H1 (cell line): ENCODE data around the gene MDFI. TPM values are rescaled to one million over a fixed set of nuclear protein-coding genes. Genes with fewer than 3 reads are reported as not detected.

ENCODE experiments used
- JUND ChIP-seq: IDR thresholded peaks from 2 replicates; pipeline ENCODE4 v1.6.1; 2011; ENCODE audit warnings: mild to moderate bottlenecking, improper control_type of control experiment, low read length
- TCF12 ChIP-seq: IDR thresholded peaks from 2 replicates; pipeline ENCODE4 v1.6.1; 2011; ENCODE audit warnings: low read depth, mild to moderate bottlenecking, low read length
- TEAD4 ChIP-seq: IDR thresholded peaks from 2 replicates; pipeline ENCODE4 v1.6.1; 2012; ENCODE audit warnings: low read depth, low read length, inconsistent platforms, mixed read lengths
- polyA plus RNA-seq, 7 experiments: library from polyadenylated mRNA; depleted of rRNA in 3 of 7; stranded (reverse) in 5 of 7; unstranded in 2 of 7; fragments of >200 nt in 5 of 7; fragments of 200-250 nt in 2 of 7; gene quantifications; 1 replicate in 5 of 7; 2 replicates in 1 of 7; 4 replicates in 1 of 7; pipeline versions ENCODE4 v1.2.1 to v1.2.3, GENCODE V29; 2011 to 2013; ENCODE audit warnings: missing spikeins in 2 of 7, mixed read lengths in 2 of 7
- total RNA-seq: library from RNA; stranded (reverse); fragmentation: NEBNext Ultra II Directional; extraction: Animal tissue kit (Norgen Biotek cat#: 25700); gene quantifications from 2 replicates; pipeline ENCODE4 v1.2.1, GENCODE V29; 2021

The MDFI gene
- total and polyA plus RNA-seq, 2 of the 8 experiments (the other 6 are each of a cell fraction or from before 2014, with no cell fraction given): 41.0 to 65.6 TPM

DNA sequence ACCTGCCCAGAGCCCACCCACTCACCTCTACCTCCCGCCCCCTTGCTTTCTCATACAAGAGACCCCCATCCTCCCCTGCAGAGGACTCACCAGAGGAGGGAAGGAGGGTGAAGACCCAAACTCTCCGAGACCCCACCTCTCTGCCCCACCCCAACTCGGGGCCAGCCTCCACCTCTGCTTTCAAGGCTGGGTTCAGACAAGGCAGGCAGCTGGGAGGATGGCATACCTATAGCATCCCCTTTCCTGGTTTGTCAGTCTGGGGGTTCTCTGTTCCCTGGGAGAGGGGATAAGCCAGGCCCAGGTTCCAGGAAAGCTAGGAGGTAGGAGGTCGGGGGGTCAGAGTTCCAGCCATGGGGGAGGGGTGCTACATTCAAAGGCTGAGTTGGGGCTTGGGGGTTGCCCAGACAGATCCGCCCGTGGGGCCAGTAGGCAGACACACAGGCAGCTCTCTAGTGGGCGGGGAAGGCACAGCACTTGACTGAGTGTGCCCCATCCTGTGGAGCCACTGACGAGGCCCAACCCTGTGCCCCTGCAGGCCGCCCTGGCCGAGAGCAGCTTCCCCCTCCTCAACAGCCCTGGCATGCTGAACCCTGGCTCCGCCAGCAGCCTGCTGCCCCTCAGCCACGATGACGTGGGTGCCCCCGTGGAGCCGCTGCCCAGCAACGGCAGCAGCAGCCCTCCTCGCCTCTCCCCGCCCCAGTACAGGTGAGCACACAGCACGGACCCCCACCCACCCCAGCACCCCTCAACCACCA lies 40.8 kb upstream of the MDFI start (continued):
- TF ChIP-seq TEAD4: no peak
- TF ChIP-seq TCF12: no peak
- TF ChIP-seq JUND: no peak
